Panc1 (cell line): Measurements from ENCODE around the gene ELP1. TPM values are rescaled to one million over a fixed set of nuclear protein-coding genes. Genes with fewer than 3 reads are reported as not detected.
"Not testable (repeated sequence)": the region's sequence is repeated elsewhere in the genome, so short reads cannot be mapped to it uniquely, and the experiment has no call there.

Experiments
- ATAC-seq: fragments of 200-7000 bp; cut with Tn5 transposase; 2 replicates; pipeline ENCODE4 v1.9.1; 2020; ENCODE audit warnings: mild to moderate bottlenecking, moderate library complexity
- BruUV-seq: library from RNA; stranded (reverse); fragments of 400-500 nt; replicated peaks from 2 replicates; lab custom pipeline; 2021; lab: Mats Ljungman, UMichigan
- CTCF ChIA-PET: fragments of 300-600 bp; sonication (Branson Sonifier 250); formaldehyde crosslinking; loops from one replicate; lab custom pipeline; 2022; ENCODE audit warnings: antibody characterized with exemption; lab: Charles Lee
- POLR2A ChIA-PET: fragments of 300-600 bp; sonication (Branson Sonifier 250); formaldehyde crosslinking; loops from one replicate; lab custom pipeline; 2022; ENCODE audit warnings: antibody characterized with exemption; lab: Charles Lee
- DNase-seq: peaks from one replicate; pipeline ENCODE4 v3.0.0-alpha.2; 2010; ENCODE audit warnings: low read depth, low spot score
- H3K27ac ChIP-seq: 2 replicates; pipeline ENCODE4 v1.5.1; 2011; ENCODE audit warnings: mild to moderate bottlenecking, low read length, inconsistent platforms
- H3K27me3 ChIP-seq: fragments of 200-500 bp; sonication (Bioruptor generic); 2 replicates; pipeline ENCODE4 v1.6.0; 2014; ENCODE audit warnings: low read length, inconsistent platforms; ENCODE audit not compliant: control insufficient read depth, insufficient read depth
- H3K36me3 ChIP-seq: fragments of 200-500 bp; sonication (Bioruptor generic); 2 replicates; pipeline ENCODE4 v1.5.1; 2014; ENCODE audit warnings: inconsistent platforms, mild to moderate bottlenecking, low read length, moderate library complexity; ENCODE audit not compliant: control insufficient read depth, insufficient read depth
- H3K4me1 ChIP-seq: 2 replicates; pipeline ENCODE4 v1.5.1; 2011; ENCODE audit warnings: inconsistent platforms, mild to moderate bottlenecking, low read length, moderate library complexity; ENCODE audit not compliant: control insufficient read depth, insufficient read depth
- H3K4me3 ChIP-seq, 2 experiments: 2 replicates each; pipeline ENCODE4 v1.5.1; 2011 to 2012; ENCODE audit warnings: low read depth in 2 of 2, low read length in 2 of 2, mild to moderate bottlenecking in 2 of 2, inconsistent platforms in 1 of 2, moderate library complexity in 1 of 2
- H3K9me3 ChIP-seq: fragments of 200-500 bp; sonication (Bioruptor generic); 2 replicates; pipeline ENCODE4 v1.5.1; 2014; ENCODE audit warnings: low read depth, mild to moderate bottlenecking, inconsistent platforms, low read length, moderate library complexity; ENCODE audit not compliant: control insufficient read depth, insufficient read depth
- POLR2AphosphoS5 ChIP-seq: IDR thresholded peaks from 2 replicates; pipeline ENCODE4 v1.6.1; 2012; ENCODE audit warnings: mild to moderate bottlenecking, low read depth, low read length, moderate library complexity
- SIN3A ChIP-seq: IDR thresholded peaks from 2 replicates; pipeline ENCODE4 v1.6.1; 2012; ENCODE audit warnings: low read depth, mild to moderate bottlenecking, low read length, moderate library complexity, borderline replicate concordance; ENCODE audit not compliant: insufficient read depth
- TCF7L2 ChIP-seq: IDR thresholded peaks from 2 replicates; pipeline ENCODE4 v1.6.1; 2011; ENCODE audit warnings: mild to moderate bottlenecking, low read depth, low read length, inconsistent platforms
- in situ Hi-C: cut with HindIII; loops from 2 replicates; pipeline ENCODE4 v1.10.0; 2016; ENCODE audit warnings: low sequenced_read_pairs, low pct_unique_long_range_greater_than_20kb
- intact Hi-C: fragments of 100-400 bp; cut with micrococcal nuclease; formaldehyde crosslinking; loops from one replicate; pipeline ENCODE4 v1.10.0; 2022; ENCODE audit not compliant: unreplicated experiment
- total RNA-seq: library from RNA; stranded (reverse); gene quantifications from one replicate; pipeline ENCODE4 v1.2.1, GENCODE V29; 2021; ENCODE audit not compliant: unreplicated experiment
- TF ChIP-seq, protein P1 (sequence below), 2 experiments: IDR thresholded peaks; 2 replicates each; pipeline ENCODE4 v1.6.1; 2011 to 2012; ENCODE audit warnings: low read depth in 2 of 2, control low read depth in 1 of 2, low read length in 1 of 2, mild to moderate bottlenecking in 1 of 2, moderate library complexity in 1 of 2; ENCODE audit not compliant: insufficient read depth in 1 of 2
- TF ChIP-seq, protein P2 (sequence below): fragments of 450-650 bp; IDR thresholded peaks from 2 replicates; pipeline ENCODE4 v1.5.1; 2017; ENCODE audit warnings: mild to moderate bottlenecking

Gene ELP1
- total RNA-seq, 1 experiment from 2014 or later = 17.1 TPM

DNA sequence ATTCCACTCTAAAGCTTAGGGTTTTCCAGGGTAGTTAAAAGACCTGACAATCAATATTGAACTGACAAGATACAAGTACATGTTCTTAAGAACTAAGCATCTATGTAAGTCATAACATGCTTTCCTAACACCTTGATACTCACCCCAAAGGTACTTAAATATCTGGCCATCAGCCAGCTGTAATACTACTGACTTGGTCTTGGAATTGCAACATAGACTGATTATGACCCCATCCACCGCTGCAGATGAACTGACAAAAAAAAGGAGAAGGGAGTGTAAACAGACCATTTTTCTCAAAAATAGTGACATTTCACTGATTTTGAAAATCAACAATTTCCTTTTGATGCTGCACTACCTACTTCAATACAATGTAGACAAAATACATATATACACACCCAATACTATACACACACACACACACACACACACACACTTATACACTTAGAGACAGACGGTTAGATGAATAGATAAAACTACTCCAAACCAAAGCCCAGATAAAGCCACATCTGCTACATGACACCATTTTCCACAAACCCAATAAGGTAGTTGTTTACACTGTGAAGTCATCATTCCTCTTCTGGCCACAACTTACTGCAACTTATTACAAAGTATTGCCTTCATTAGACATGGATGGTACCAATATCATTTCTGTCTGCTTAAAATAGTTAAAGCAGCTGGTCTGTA lies 30.4 kb downstream of the ELP1 start:
- DNase-seq (no peak), ATAC-seq (no peak)
- BruUV-seq = no TSS peak
- Histone ChIP-seq H3K36me3 (peaks cover 8% of the 10 kb centered on the region), H3K27ac (no peak overlapping the region), H3K4me1 (no peaks in the 10 kb centered on the region), H3K4me3 (no peak overlapping the region), H3K27me3 (no peaks in the 10 kb centered on the region), H3K9me3 (no peaks in the 10 kb centered on the region)
- ChIA-PET POLR2A (no interaction called here), CTCF (no interaction called here)
- in situ Hi-C loops (no loop called here), intact Hi-C loops (no loop called here)
- TF ChIP-seq, protein P1, sequence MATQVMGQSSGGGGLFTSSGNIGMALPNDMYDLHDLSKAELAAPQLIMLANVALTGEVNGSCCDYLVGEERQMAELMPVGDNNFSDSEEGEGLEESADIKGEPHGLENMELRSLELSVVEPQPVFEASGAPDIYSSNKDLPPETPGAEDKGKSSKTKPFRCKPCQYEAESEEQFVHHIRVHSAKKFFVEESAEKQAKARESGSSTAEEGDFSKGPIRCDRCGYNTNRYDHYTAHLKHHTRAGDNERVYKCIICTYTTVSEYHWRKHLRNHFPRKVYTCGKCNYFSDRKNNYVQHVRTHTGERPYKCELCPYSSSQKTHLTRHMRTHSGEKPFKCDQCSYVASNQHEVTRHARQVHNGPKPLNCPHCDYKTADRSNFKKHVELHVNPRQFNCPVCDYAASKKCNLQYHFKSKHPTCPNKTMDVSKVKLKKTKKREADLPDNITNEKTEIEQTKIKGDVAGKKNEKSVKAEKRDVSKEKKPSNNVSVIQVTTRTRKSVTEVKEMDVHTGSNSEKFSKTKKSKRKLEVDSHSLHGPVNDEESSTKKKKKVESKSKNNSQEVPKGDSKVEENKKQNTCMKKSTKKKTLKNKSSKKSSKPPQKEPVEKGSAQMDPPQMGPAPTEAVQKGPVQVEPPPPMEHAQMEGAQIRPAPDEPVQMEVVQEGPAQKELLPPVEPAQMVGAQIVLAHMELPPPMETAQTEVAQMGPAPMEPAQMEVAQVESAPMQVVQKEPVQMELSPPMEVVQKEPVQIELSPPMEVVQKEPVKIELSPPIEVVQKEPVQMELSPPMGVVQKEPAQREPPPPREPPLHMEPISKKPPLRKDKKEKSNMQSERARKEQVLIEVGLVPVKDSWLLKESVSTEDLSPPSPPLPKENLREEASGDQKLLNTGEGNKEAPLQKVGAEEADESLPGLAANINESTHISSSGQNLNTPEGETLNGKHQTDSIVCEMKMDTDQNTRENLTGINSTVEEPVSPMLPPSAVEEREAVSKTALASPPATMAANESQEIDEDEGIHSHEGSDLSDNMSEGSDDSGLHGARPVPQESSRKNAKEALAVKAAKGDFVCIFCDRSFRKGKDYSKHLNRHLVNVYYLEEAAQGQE (IDR thresholded peaks at IDR 0.05; ENCODE audit: insufficient read depth in 1 of 2, low read depth in 2 of 2, low read length in 1 of 2) = no peak
- TF ChIP-seq SIN3A (no peak), TCF7L2 (no peak), POLR2AphosphoS5 (no peak)
- TF ChIP-seq, protein P2, sequence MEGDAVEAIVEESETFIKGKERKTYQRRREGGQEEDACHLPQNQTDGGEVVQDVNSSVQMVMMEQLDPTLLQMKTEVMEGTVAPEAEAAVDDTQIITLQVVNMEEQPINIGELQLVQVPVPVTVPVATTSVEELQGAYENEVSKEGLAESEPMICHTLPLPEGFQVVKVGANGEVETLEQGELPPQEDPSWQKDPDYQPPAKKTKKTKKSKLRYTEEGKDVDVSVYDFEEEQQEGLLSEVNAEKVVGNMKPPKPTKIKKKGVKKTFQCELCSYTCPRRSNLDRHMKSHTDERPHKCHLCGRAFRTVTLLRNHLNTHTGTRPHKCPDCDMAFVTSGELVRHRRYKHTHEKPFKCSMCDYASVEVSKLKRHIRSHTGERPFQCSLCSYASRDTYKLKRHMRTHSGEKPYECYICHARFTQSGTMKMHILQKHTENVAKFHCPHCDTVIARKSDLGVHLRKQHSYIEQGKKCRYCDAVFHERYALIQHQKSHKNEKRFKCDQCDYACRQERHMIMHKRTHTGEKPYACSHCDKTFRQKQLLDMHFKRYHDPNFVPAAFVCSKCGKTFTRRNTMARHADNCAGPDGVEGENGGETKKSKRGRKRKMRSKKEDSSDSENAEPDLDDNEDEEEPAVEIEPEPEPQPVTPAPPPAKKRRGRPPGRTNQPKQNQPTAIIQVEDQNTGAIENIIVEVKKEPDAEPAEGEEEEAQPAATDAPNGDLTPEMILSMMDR = no peak

DNA sequence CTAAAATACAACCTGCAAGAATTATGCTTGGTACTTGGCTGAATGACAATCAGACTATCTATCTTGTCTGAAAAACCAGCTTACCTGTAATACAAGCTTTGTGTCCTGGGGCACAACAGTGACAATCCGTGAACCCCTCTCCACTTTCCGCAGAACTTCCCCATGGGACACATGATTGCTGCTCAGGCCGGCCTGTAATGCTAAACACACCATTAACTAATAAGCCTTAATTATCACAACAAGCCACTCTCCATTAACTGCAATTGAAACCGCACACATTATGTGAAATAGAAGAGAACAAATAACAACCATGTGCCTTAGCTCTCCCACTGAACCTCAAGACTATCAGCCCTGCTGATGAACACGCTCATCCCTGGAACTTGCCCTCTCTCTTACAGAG lies 33.7 kb downstream of the ELP1 start:
- H3K27ac ChIP-seq = no peak overlapping the region
- H3K4me3 ChIP-seq = no peak overlapping the region
- no peaks in the 10 kb centered on the region for H3K27me3 ChIP-seq
- no peak for ATAC-seq
- peaks cover 8% of the 10 kb centered on the region for H3K36me3 ChIP-seq
- no TSS peak for BruUV-seq
- ChIA-PET POLR2A (interaction anchor here (0.6 kb wide), 1 partner anchor 123 kb away, joined by 3 read pairs; no protein-coding TSS in a partner anchor), CTCF (no interaction called here)
- H3K9me3 ChIP-seq = no peaks in the 10 kb centered on the region
- intact Hi-C loops (no loop called here), in situ Hi-C loops (no loop called here)
- no peak for TF ChIP-seq SIN3A
- no peak for TF ChIP-seq POLR2AphosphoS5
- TF ChIP-seq, protein P1 (IDR thresholded peaks at IDR 0.05; ENCODE audit: insufficient read depth in 1 of 2, low read depth in 2 of 2, low read length in 1 of 2) = no peak
- TF ChIP-seq, protein P2 = no peak
- no peak for TF ChIP-seq TCF7L2
- no peak for DNase-seq
- no peaks in the 10 kb centered on the region for H3K4me1 ChIP-seq

DNA sequence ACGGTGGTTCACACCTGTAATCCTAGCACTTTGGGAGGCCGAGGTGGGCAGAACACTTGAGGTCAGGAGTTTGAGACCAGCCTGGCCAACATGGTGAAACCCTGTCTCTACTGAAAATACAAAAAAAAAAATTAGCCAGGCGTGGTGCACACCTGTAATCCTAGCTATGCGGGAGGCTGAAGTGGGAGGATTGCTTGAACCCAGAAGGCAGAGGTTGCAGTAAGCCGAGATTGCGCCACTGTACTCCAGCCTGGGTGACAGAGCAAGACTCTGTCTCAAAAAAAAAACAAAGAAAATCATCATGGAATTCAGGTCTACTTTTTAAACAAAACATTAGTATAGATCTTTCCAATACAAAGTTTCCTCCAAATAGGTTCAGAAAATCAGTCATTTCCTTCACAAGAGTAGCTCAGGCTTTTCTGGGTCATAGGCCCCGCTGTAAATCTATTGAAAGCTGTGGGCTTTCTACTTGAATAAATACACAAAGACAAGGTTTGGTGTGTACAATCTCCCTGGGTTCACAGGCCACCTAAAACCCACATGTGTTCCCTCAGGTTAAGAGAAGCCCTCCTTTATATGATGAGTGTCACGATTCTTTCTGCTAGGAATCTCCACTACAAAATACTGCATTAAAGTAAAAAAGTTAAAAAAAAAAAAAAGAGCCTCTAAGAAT lies 34.8 kb downstream of the ELP1 start:
- ATAC-seq, H3K4me1 ChIP-seq, H3K27ac ChIP-seq, H3K27me3 ChIP-seq, H3K36me3 ChIP-seq, DNase-seq, BruUV-seq, H3K9me3 ChIP-seq, H3K4me3 ChIP-seq, intact Hi-C loops, CTCF ChIA-PET, in situ Hi-C loops: not testable (repeated sequence)
- POLR2A ChIA-PET = interaction anchor here (0.6 kb wide), 1 partner anchor 124 kb away, joined by 3 read pairs; no protein-coding TSS in a partner anchor
